Omental fat pad (tissue), 4 donors: Measurements from ENCODE around the gene TFPT. TPM values are rescaled to one million over a fixed set of nuclear protein-coding genes. Genes with fewer than 3 reads are reported as not detected.

Experiments used
- ATAC-seq: fragments of 150-250 bp; one replicate; pipeline ENCODE4 v1.9.1; 2016; ENCODE audit warnings: mild to moderate bottlenecking, moderate library complexity; ENCODE audit not compliant: low FRiP score
- DNase-seq: peaks from one replicate; pipeline ENCODE4 v3.0.0-alpha.2; 2019; ENCODE audit warnings: low spot score
- total RNA-seq, 4 donors: library from RNA; depleted of rRNA; stranded (reverse); fragments of >200 nt; gene quantifications; one replicate each; pipeline ENCODE4 v1.1.0, GENCODE V29; 2016
- TF ChIP-seq, protein P1 (sequence below), 3 donors: fragments of 450-650 bp; IDR thresholded peaks; one replicate each; pipeline ENCODE4 v1.5.1; 2016 to 2017; ENCODE audit warnings: antibody characterized with exemption in 3 of 3, mild to moderate bottlenecking in 3 of 3, moderate library complexity in 2 of 3

Gene TFPT
- total RNA-seq, 4 donors from 2014 or later, result 9.7 to 19.9 (median 15.6) TPM

DNA sequence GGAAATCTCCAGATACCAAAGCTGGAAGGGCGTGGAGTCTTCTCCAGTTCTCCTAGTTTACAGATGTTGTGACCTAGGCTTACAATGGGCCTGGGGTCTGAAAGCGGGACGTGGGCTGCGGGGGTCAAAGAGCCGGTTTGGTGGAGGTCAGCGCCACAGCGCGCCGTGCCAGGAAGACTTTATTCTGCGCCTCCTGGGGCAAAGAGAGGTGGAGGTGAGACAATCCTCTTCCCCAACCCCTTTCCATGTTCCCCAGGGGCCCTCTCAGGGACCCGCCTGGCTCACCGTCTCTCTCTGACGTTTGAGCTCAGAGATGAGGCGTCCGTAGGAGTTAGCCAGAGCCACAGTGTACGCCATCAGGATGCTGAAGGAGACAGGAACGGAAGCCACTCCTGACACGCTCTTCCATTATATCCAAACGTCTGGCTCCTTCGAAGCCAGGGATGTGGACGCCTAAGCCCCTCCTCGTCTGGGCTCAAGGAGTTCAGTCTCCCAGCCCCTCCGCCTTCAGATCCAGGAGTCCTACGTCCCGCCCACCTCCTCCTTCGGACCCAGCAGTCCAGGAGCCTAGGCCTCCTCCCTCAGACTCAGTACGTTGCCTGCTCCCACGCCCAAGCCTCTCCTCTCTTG is 44.8 kb upstream of the TFPT start:
- ATAC-seq, result no peak
- TF ChIP-seq, protein P1, sequence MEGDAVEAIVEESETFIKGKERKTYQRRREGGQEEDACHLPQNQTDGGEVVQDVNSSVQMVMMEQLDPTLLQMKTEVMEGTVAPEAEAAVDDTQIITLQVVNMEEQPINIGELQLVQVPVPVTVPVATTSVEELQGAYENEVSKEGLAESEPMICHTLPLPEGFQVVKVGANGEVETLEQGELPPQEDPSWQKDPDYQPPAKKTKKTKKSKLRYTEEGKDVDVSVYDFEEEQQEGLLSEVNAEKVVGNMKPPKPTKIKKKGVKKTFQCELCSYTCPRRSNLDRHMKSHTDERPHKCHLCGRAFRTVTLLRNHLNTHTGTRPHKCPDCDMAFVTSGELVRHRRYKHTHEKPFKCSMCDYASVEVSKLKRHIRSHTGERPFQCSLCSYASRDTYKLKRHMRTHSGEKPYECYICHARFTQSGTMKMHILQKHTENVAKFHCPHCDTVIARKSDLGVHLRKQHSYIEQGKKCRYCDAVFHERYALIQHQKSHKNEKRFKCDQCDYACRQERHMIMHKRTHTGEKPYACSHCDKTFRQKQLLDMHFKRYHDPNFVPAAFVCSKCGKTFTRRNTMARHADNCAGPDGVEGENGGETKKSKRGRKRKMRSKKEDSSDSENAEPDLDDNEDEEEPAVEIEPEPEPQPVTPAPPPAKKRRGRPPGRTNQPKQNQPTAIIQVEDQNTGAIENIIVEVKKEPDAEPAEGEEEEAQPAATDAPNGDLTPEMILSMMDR (IDR thresholded peaks at IDR 0.05), result no peak
- no peak for DNase-seq

DNA sequence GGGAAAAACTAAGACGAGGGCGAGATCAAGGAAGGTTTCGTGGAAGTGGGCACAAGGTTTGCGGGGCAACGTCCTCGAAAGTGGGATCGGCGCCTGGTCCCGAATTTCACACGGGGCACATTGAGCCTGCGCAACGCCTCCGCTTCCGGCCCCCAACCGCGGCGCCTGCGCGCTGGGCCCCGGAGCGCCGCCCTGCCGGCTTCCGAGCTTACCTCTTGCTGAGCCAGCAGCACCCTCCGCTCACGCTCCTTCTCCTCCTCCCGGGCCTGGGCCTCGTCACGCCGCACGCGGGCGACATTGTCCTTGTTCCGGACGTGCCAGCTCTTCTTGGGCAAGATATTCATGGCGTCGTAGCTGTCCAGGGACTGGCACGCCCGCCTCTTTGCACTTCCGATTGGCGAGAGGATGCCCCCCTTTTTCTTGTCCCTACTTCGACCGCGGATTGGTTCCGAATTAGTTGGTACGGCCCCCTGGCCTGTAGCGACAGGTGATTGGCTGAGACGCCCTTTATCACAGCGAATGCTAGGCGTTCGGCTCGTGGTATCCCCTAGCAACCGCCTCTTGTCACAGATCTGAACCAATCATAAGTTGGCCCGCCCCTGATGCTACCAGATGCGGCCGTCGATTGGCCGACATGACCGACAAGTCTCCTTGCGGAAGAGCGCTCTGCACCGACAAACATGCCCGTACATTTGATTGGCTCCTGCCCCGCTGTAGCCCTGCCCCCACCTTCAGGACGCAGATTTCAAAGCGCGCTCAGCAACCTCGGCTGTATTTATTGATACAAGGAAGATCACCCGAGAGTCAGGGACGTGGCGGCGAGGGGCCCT is 44.1 kb upstream of the TFPT start, which contains the start of gene LENG1:
Gene LENG1 (minus strand): TSS at position 370 of the 830 bp plus-strand sequence. CDS start 26 bp downstream, at position 344.
- peak; percentile 95 for ATAC-seq
- TF ChIP-seq, protein P1 (IDR thresholded peaks at IDR 0.05), result no peak
- DNase-seq, result peak; percentile 98

DNA sequence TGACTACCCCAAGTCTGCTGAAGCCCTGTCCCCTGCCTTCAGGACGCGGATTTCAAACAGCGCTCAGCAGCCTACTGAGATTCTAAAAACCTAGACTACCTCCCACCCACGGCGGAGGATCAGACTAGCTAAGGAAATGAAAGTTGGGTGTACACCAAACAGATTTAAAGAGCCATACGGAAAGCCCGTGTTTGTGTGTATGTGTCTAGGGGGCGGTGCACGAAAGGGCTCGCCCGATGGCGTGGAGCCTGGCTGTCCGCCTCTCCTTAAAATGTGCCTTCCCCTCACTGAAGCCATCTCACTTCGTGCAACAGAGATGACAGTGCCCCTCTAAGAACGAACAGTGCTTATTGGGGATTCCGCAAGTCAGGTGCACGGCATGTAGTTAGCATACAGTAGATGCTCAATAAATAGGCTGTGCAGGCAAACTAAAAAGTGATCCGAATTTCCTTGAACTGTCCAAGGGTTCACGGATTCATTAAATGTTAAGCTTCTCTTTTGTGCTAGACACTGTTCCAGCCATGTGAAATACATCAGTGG is 43.4 kb upstream of the TFPT start:
- DNase-seq (no peak), ATAC-seq (no peak)
- TF ChIP-seq, protein P1 (IDR thresholded peaks at IDR 0.05), result no peak

DNA sequence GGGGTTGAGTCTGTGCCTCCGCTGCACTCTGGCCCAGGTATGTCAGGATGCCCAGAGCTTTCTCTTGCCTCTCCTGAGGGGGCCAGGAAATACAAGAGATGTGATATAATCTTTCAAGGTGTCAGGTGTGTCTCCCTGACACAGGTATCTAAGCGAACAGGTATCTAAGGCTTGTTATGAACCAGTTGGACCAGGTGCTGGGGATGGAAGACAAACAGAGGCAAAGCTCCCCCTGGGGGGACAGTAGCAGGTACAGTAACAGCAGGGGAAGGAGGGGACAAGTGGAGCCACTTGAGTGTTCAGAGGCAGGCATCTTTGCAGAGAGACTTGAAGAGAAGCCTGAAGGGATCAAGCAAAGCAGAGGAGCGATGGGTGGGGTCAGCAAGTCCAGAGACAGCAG is 41.5 kb upstream of the TFPT start:
- ATAC-seq, result no peak

DNA sequence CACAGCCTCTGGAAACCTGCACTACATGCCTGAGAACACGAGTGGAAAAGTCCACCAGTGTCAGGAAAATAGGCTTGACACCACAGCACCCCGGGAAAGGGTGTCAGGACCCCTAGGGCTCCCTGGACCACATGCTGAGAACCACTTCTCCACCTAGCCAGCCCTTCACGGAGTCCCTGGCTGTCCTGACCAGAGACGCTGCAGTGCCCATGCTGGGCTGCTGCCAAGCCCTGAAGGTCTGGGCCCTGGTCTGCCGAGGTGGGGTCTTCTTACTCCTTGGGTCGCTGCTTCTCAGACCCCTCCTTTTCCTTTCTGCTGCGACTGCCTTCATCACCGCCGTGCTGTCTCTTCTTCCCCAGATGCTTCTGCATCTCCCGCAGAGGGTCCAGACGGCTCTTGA is 41.0 kb upstream of the TFPT start:
- ATAC-seq (no peak), DNase-seq (no peak)
- TF ChIP-seq, protein P1 (IDR thresholded peaks at IDR 0.05), result no peak

More for the DNA sequence above, 41.5 kb upstream of the TFPT start:
- TF ChIP-seq, protein P1 (IDR thresholded peaks at IDR 0.05), result no peak
- DNase-seq, result no peak

DNA sequence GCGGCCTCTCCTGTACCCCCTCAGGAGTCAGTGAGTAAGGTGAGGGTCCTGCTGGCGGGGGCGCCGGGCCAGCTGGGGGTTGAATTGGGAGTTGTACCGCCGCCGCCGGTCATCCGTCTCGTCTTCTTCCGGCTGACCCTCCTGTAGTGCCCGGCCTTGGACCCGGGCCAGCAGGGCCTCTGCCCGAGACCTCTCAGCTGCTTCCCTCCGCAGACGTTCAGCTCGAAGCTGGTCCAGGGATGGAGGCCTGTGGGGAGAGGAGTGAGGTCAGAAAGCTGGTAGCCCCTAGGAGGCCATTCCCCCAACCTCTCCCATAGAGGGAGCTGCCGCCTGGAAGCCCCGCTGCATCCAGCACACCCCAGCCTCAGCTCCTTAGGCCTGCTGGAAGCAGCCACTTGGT is 40.2 kb upstream of the TFPT start:
- no peak for ATAC-seq
- TF ChIP-seq, protein P1 (IDR thresholded peaks at IDR 0.05), result no peak
- no peak for DNase-seq
